HG02623 (cell line): Measurements from ENCODE around the gene SUPT20H.

Experiments used
- ATAC-seq: cut with Tn5 transposase; IDR thresholded peaks from one replicate; pipeline ENCODE4 v1.9.1; 2021; ENCODE audit warnings: moderate library complexity; ENCODE audit not compliant: unreplicated experiment

Gene SUPT20H

DNA sequence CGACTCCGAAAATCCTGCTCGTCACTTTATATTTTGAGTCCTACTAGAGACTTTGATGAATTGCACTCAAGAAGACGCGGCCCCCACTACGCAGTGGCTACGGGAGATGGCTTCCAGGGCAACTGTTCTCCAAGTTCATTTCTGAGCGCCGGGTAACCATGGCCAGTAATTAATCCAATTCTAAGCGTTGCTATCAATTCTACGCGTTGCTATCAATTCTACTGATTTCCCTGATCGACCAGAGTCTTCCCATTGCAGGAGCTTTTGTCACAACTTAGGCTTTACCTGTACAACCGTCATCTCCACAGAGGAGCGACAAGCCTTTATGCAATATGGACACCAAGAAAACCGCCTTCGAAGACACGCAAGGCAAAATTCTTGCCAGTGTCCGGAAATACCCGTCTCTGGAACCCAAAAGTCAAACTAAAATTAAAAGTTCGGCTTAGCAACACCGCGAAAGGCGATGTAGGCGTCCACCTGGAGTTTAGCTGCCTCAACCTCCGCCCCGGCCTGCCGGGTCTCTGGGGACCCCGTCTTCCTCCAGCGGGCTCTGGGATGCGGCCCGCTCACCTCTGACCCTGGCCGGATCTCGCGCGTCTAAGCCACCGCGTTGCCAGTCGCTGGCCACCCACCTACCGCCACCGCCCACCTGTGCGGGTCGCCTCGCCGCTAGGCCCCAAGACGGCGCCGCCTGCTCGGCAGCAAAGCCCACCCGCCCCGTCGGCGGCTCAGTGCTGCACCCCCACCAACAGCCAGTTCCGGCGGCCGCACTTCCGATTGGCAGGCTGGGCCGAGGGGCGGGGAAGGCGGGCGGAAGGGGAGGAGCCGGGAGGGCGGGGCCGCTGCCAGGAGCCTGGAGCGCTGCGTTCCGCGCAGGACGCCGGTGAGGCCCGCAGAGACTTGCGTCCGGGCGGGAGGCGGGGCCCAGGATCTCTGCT, at the start of gene SUPT20H:
Gene SUPT20H (minus strand): TSS at position 779 of the 938 bp plus-strand sequence. CDS start 8,198 bp downstream, outside the sequence.
- ATAC-seq, result peak; percentile 98

GRCh38 chr13:37109051-37109678, 49.7 kb upstream of the SUPT20H start:
- ATAC-seq, result no peak

- no peak for ATAC-seq
Observed at GRCh38 chr13:37107868-37108267, 48.4 kb upstream of the SUPT20H start.

GRCh38 chr13:37107456-37107855, 48.0 kb upstream of the SUPT20H start:
- no peak for ATAC-seq

- no peak for ATAC-seq
Observed at GRCh38 chr13:37106642-37107041, 47.2 kb upstream of the SUPT20H start.

DNA sequence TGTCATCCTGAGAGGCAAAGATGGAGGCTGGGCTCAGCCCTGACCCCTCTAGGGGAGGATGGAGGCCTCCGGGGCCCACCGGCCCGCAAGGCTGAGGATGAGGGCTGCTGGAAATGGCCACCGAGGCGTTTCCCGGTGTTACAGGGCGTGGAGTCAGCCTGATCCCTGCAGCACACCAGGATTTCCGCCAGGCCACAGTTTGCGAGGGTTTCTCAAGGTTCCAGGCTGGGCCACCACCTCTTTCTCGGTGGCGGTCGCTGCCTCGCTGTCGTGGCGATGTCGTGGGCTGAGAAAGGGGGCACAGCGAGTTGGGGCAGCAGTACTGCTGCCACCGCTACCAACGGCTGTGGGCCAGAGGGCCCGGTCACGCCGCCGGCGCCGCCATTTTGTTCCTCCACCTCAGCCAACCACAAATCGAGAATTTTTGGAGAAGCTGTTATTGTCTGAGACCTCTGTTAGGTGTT, 45.8 kb upstream of the SUPT20H start, which contains the start of gene CSNK1A1L:
Gene CSNK1A1L (minus strand): TSS at position 414 of the 464 bp plus-strand sequence. CDS start 408 bp downstream, at position 6.
- no peak for ATAC-seq

- ATAC-seq, result no peak
Observed at GRCh38 chr13:37102896-37103295, 43.4 kb upstream of the SUPT20H start.

- no peak for ATAC-seq
Observed at GRCh38 chr13:37101201-37101600, 41.7 kb upstream of the SUPT20H start.

DNA sequence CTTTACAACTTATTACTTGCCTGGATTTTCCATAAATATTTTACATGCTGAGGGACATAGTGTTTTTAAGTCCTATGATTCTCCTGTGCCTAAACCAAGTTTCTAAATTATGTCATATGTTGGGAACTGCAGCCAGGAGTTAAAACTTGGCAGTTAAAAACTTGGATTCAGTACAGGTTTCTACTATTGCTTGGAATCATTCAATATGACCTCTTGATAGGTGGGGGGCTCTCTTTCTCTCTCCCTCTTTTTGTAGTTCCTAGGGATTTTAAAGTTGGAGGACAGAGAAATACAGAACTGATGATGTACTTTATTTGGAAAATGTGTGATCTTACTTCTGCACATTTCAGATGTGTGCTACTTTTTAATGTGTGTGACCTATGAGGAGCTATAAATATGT, 41.2 kb upstream of the SUPT20H start:
- ATAC-seq, result no peak

- no peak for ATAC-seq
Observed at GRCh38 chr13:37097076-37097475, 37.6 kb upstream of the SUPT20H start.

DNA sequence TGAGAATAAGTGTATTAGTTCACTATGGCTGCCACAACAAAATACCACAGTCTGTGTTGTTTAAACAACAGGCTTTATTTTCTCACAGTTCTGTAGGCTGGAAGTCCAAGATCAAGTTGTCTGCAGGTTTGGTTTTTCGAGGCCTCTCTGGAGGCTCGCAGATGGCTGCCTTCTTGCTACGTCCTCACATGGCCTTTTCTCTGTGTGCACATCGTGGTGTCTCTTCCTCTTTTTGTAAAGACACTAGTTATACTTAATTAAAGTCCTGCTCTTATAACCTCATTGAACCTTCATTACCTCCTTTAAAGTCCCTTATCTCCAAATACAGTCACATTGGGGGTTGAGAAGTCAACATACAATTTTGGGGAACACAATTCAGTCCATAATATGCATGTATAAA, 35.4 kb upstream of the SUPT20H start:
- ATAC-seq, result no peak

- no peak for ATAC-seq
Observed at GRCh38 chr13:37094099-37094498, 34.6 kb upstream of the SUPT20H start.

DNA sequence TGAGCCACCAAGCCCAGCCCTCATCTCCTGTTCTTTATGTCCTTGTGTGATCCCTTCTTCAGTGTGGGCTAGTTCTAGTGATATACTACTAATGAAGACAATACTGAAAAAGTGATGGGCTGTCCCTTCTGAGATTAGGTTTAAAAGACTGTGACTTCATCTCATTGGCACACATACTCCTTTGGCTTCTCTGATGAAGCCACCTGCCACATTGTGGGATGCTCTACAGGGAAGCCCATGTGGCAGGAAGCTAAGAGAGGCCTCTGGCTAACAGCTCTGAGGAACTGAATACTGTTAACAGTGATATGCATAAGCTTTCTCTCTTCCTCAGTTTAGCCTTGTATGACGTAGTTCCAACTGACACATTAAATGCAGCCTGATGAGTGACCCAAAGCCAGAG, 32.3 kb upstream of the SUPT20H start:
- no peak for ATAC-seq

GRCh38 chr13:37090912-37091311, 31.4 kb upstream of the SUPT20H start:
- ATAC-seq, result no peak

GRCh38 chr13:37089495-37089894, 30.0 kb upstream of the SUPT20H start:
- no peak for ATAC-seq

DNA sequence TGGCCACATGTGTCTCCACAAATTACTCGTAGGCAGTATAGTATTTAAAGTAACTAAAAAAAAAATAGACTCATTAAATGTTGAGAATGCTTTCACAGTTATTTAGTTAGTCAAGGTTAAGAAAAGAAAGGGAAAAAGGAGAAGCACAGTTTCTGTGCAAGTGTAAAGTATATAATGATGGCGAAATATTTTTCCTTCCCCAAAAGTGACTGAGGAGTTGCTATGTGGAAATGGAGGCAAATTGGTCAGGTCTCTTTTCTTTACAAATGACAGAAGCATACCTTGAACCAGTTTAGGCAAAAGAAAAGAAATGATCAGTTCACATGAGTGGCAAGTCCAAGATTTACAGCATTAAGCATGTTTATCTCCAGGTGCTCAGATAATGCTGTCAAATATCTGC, 28.0 kb upstream of the SUPT20H start:
- no peak for ATAC-seq

- no peak for ATAC-seq
Observed at GRCh38 chr13:37085606-37086005, 26.1 kb upstream of the SUPT20H start.

DNA sequence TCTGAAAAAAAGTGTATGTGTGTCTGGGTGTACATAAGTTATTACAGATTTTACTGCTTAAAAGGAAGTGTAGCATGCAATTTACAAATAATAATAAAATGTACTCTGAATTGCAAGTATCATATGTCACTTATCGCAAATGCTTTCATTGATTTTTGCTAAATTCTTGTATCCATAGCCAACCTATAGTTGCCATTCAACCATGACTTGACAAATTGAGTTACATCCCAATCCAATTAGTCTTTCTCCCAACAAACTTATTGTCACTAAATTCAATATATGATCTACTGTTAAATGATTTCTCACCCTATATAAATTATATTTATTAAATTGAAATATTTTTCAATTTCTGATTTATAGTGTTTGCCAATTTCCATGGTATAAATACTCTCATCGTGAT, 17.3 kb upstream of the SUPT20H start:
- no peak for ATAC-seq

- ATAC-seq, result no peak
Observed at GRCh38 chr13:37075164-37075563, 15.7 kb upstream of the SUPT20H start.

- no peak for ATAC-seq
Observed at GRCh38 chr13:37074703-37075102, 15.2 kb upstream of the SUPT20H start.

DNA sequence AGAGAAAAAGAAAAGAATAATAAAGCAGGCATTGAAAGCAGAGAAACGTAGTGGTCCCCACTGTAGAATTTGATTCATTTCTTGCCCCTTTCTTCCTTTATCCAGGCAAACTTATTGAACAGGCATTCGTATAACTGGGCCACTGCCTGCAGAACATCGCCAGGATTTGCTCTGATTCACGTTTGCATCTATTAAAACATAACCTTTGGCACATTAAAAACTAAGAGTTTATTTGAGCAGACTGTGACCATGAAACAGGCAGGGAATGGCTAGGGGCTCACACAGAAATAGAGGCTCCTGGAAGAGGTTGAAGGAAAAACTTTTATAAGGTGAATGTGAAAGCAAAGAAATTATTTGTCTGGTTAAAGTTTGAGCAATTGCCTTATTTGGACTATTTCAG, 12.5 kb upstream of the SUPT20H start:
- ATAC-seq, result no peak

DNA sequence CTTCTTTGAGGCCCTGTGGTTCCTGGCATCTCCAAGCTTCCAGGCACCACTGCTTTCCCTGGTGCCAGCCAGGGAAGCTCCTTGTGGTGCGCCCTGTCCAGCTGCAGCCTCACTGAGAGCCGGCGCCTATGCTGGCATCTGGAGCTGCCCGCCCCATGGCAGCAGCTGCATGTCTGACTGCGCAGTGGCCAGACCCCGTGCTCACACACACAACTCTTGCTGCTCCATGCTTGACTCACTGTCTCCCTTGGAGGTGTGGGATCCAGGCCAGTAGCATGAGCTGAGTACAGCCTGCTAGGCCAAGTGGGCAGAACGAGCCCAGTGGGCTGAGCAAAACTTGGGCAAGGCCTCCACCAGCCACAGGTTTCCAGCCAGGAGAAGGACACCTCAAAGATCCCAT, 11.5 kb upstream of the SUPT20H start:
- no peak for ATAC-seq
